ENCODE results near the gene RPRD1B.

GRCh38 chr20:38043512-38044300 lies 10.2 kb downstream of the RPRD1B start:
- TF ChIP-seq POLR2A (IDR thresholded peaks at IDR 0.05; ENCODE audit: low read depth, low read length) (no peak), MAFK (IDR thresholded peaks at IDR 0.05; ENCODE audit: low read depth, low read length) (no peak), RAD21 (IDR thresholded peaks at IDR 0.05; ENCODE audit: low read length) (no peak; the same call in 1 of the 2 replicates)
- TF ChIP-seq, protein P1, sequence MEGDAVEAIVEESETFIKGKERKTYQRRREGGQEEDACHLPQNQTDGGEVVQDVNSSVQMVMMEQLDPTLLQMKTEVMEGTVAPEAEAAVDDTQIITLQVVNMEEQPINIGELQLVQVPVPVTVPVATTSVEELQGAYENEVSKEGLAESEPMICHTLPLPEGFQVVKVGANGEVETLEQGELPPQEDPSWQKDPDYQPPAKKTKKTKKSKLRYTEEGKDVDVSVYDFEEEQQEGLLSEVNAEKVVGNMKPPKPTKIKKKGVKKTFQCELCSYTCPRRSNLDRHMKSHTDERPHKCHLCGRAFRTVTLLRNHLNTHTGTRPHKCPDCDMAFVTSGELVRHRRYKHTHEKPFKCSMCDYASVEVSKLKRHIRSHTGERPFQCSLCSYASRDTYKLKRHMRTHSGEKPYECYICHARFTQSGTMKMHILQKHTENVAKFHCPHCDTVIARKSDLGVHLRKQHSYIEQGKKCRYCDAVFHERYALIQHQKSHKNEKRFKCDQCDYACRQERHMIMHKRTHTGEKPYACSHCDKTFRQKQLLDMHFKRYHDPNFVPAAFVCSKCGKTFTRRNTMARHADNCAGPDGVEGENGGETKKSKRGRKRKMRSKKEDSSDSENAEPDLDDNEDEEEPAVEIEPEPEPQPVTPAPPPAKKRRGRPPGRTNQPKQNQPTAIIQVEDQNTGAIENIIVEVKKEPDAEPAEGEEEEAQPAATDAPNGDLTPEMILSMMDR (conservative IDR thresholded peaks at IDR 0.05; ENCODE audit: low read depth, low read length), result no peak

All from IMR-90 (cell line).